Small intestine (tissue), 7 donors: ENCODE results near the gene TMEM39B. TPM values are rescaled to one million over a fixed set of nuclear protein-coding genes. Genes with fewer than 3 reads are reported as not detected.

Experiments used
- DNase-seq, 2 donors: peaks; one replicate each; pipeline versions ENCODE4 v3.0.0 to v3.0.0-alpha.2; 2013
- FAIRE-seq: peaks from 2 replicates; lab custom pipeline; 2012; peaks lifted over from hg19 to GRCh38; lab: Jason Lieb, UNC
- H3K27ac ChIP-seq, 3 donors: one replicate each; pipeline ENCODE4 v1.5.1; 2013; ENCODE audit warnings: low read length in 2 of 3, mild to moderate bottlenecking in 2 of 3, control low read depth in 1 of 3, inconsistent platforms in 1 of 3, low read depth in 1 of 3, moderate library complexity in 1 of 3
- H3K27me3 ChIP-seq, 3 donors: one replicate each; pipeline ENCODE4 v1.6.1; 2013; ENCODE audit warnings: low read length in 3 of 3, inconsistent platforms in 1 of 3; ENCODE audit not compliant: control insufficient read depth in 3 of 3, insufficient read depth in 3 of 3
- H3K36me3 ChIP-seq, 3 donors: one replicate each; pipeline ENCODE4 v1.6.1; 2013; ENCODE audit warnings: low read length in 3 of 3, inconsistent platforms in 1 of 3, low read depth in 1 of 3, mild to moderate bottlenecking in 1 of 3, moderate library complexity in 1 of 3; ENCODE audit not compliant: control insufficient read depth in 3 of 3, insufficient read depth in 2 of 3
- H3K4me1 ChIP-seq, 3 donors: one replicate each; pipeline ENCODE4 v1.6.1; 2013; ENCODE audit warnings: low read length in 2 of 3, inconsistent platforms in 1 of 3, low read depth in 1 of 3, mild to moderate bottlenecking in 1 of 3, moderate library complexity in 1 of 3; ENCODE audit not compliant: control insufficient read depth in 3 of 3, insufficient read depth in 2 of 3
- H3K4me3 ChIP-seq, 3 donors: one replicate each; pipeline ENCODE4 v1.5.1; 2013; ENCODE audit warnings: low read length in 3 of 3, control low read depth in 1 of 3, inconsistent platforms in 1 of 3, low read depth in 1 of 3, mild to moderate bottlenecking in 1 of 3, moderate library complexity in 1 of 3
- H3K9me3 ChIP-seq, 2 donors: one replicate each; pipeline ENCODE4 v1.6.1; 2013; ENCODE audit warnings: low read depth in 1 of 2, low read length in 1 of 2; ENCODE audit not compliant: control insufficient read depth in 2 of 2, insufficient read depth in 1 of 2
- WGBS, 3 donors: extraction: QIAGEN DNeasy Blood & Tissue Kit; methylation state at CpG; one replicate each; pipeline ENCODE4 v1.1.7; 2013; 5-methylcytosine and 5-hydroxymethylcytosine counted together
- polyA plus RNA-seq, 4 donors: library from polyadenylated mRNA; stranded (reverse) in 3 of 4; unstranded in 1 of 4; fragments of 200-250 nt in 3 of 4; fragments of 120-200 nt in 1 of 4; gene quantifications; one replicate each; pipeline versions ENCODE4 v1.2.1 to v1.2.3, GENCODE V29; 2013
- donor health status: healthy with polysubstance abuse.
- donor health status: control.
- donor health status: control.
- donor health status: Bipolar disorder and iron deficiency.
- donor health status: healthy.

Gene TMEM39B
- polyA plus RNA-seq, 4 donors = 4.2 to 15.6 (median 8.0) TPM

DNA sequence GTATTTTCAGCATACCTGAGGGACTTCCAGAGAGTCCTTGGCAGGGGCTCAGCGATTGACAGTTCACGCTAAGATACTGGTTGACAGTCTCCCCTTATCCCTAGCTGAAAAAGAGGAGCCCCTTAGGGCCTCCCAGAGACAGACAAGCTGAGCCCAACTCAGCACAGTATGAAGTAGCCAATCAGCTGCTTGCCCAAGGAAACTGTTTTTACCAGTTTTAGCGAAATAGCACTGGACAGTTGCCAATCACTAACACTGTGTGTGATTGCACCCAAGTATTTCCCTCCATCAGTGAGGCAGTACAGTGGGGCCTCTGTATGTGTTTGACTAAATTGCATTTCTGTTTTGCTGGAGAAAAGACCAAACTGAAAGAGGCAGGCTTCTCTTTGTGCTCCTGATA lies 32.0 kb upstream of the TMEM39B start:
- no peak for DNase-seq
- Histone ChIP-seq H3K27ac (no peak overlapping the region), H3K36me3 (peaks cover 16 to 41% (median 29%) of the 10 kb centered on the region in 3 donors), H3K4me1 (no peaks in the 10 kb centered on the region), H3K27me3 (no peaks in the 10 kb centered on the region), H3K4me3 (no peak overlapping the region), H3K9me3 (no peaks in the 10 kb centered on the region)
- WGBS, 3 donors = 79 to 99% (median 94%) methylated on average over 3 of the region's 3 CpGs
- FAIRE-seq = no peak

DNA sequence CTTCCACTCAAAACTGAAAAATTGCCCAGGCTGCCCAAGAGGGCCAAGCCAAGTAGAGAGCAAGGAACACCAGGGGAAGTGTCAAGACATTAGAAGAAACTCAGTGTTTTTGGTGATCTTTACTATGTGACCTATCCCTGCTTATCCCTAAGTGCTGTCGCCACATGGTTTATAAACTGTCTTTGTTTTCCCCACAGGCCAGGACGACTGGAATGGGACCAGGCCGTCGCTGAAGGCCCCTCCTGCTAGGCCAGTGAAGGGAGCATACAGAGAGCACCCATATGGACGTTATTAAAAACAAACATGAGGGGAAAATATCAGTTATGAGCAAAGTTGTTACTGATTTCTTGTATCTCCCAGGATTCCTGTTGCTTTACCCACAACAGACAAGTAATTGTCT lies 30.4 kb upstream of the TMEM39B start:
- H3K9me3 ChIP-seq = no peaks in the 10 kb centered on the region
- no peaks in the 10 kb centered on the region for H3K27me3 ChIP-seq
- peaks cover 14 to 47% (median 25%) of the 10 kb centered on the region in 3 donors for H3K36me3 ChIP-seq
- DNase-seq = no peak
- H3K4me1 ChIP-seq = no peaks in the 10 kb centered on the region
- no peak overlapping the region for H3K27ac ChIP-seq
- 82 to 87% (median 83%) methylated on average over 5 of the region's 5 CpGs for WGBS, 3 donors
- FAIRE-seq = no peak
- H3K4me3 ChIP-seq = no peak overlapping the region

DNA sequence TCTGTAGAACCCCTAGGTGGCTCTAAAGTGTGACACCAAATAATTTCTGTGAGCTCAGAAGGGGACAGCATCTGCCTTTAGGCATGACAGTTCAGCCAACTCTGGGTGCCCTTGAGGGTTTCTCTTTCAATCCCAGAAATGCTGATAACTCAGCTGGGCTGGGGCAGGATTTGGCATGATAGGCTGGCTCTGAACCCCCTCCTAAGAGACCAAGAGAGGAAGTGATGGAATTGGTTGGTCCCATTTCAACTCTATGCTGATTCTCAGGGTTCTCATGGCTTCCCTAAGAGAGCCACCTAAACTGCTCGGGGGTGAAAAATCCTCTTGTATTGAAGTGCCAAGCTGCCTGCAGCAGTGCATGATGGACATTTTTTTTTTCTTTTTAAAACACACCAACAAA lies 28.5 kb upstream of the TMEM39B start:
- Histone ChIP-seq H3K36me3 (peaks cover 12 to 48% (median 23%) of the 10 kb centered on the region in 3 donors), H3K27me3 (no peaks in the 10 kb centered on the region), H3K4me3 (no peak overlapping the region), H3K27ac (no peak overlapping the region), H3K9me3 (no peaks in the 10 kb centered on the region), H3K4me1 (no peaks in the 10 kb centered on the region)
- DNase-seq (no peak), FAIRE-seq (no peak)
- WGBS, 3 donors = 85 to 100% (median 92%) methylated on average over 1 of the region's 1 CpG

DNA sequence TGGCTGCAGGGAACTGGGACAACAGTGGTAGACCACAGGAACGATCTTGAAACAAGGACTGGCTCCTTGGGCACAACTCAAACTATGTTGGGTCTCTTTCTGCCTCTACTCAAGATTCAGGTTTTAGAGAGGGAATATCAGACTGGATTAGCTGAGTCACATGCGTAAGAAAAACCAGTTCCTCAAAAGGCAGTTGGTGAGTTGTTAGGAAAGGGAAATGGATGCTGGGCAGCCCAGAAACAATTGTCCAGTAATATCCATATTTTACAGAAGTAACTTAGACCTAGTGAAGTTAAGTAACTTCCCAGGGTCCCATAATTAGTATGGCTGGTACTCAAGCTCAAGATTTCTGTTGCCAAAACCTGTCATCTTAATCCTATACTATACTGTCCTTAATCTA lies 27.0 kb upstream of the TMEM39B start:
- Histone ChIP-seq H3K27me3 (no peaks in the 10 kb centered on the region), H3K27ac (no peak overlapping the region)
- no peak for FAIRE-seq

DNA sequence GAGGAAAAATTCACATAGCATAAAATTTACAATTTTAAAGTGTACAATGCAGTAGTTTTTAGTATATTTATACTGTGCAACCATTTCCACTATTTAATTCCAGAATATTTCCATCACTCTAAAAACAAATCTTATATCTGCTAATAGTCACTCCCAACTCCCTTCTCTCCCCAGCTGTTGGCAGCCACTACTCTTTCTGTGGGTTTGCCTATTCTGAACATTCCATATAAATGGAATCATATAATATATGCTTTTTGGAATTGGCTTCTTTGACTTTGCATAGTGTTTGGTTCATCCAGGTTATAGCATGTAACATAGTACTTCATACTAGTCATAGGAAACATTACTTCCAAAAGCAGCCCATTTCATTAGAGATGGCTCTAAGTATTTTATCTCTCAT lies 25.0 kb upstream of the TMEM39B start:
- no peaks in the 10 kb centered on the region for H3K4me1 ChIP-seq
- H3K27me3 ChIP-seq = no peaks in the 10 kb centered on the region
- no peak overlapping the region for H3K4me3 ChIP-seq
- no peak overlapping the region for H3K27ac ChIP-seq
- H3K36me3 ChIP-seq = peaks cover 7 to 38% (median 13%) of the 10 kb centered on the region in 3 donors
- FAIRE-seq = no peak
- no peak for DNase-seq
- H3K9me3 ChIP-seq = no peaks in the 10 kb centered on the region

More for the DNA sequence above, 27.0 kb upstream of the TMEM39B start:
- Histone ChIP-seq H3K36me3 (peaks cover 12 to 39% (median 18%) of the 10 kb centered on the region in 3 donors), H3K9me3 (no peaks in the 10 kb centered on the region), H3K4me3 (no peak overlapping the region), H3K4me1 (no peaks in the 10 kb centered on the region)
- 85 to 98% (median 85%) methylated on average over 2 of the region's 2 CpGs for WGBS, 3 donors
- DNase-seq = no peak

DNA sequence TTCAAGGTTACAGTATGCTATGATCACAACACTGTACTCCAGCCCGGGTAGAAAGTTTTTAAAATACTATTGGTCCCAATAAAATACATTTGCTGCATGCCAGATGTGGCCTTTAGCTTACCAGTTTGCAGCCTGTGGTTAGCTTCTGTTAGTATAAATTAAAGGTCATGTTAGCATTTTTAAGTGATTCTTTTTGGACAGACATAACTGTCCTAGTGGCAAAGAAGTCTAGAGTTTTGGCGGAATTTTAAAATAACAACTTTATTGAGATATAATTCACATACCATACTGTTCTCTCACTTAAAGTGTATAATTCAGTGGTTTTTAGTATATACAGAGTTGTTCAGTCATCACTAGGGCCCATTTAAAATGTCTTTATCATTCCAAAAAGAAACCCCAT lies 24.3 kb upstream of the TMEM39B start:
- H3K4me3 ChIP-seq = no peak overlapping the region
- FAIRE-seq (no peak), DNase-seq (no peak)
- H3K4me1 ChIP-seq = no peaks in the 10 kb centered on the region
- no peak overlapping the region for H3K27ac ChIP-seq
- no peaks in the 10 kb centered on the region for H3K27me3 ChIP-seq
- WGBS, 3 donors = 74 to 80% (median 77%) methylated on average over 2 of the region's 2 CpGs
- peaks cover 7 to 46% (median 18%) of the 10 kb centered on the region in 3 donors for H3K36me3 ChIP-seq
- no peaks in the 10 kb centered on the region for H3K9me3 ChIP-seq

DNA sequence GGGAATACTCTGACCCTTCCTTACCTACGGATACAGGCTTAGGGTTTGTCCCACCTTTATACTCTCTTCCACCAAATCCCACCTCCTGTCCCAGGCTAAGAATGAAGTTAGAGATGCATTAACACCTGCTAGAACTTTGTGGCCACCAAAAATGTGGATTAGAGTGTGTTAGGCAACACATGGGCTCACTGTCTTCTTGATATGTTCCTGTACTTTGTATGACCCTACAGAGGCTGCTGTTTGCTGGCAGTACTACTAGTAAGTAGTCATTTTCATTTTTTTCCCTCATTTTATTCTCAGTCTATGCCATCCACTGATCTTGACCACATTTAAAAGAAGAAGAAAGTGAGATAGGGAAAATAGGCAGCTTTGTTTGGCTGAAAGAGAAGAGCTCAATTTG lies 21.0 kb upstream of the TMEM39B start:
- Histone ChIP-seq H3K4me3 (no peak overlapping the region), H3K36me3 (peaks cover 10 to 56% (median 16%) of the 10 kb centered on the region in 3 donors), H3K9me3 (no peaks in the 10 kb centered on the region), H3K27me3 (no peaks in the 10 kb centered on the region), H3K4me1 (no peaks in the 10 kb centered on the region), H3K27ac (no peak overlapping the region)
- FAIRE-seq (no peak), DNase-seq (no peak)
- 95 to 100% (median 100%) methylated on average over 1 of the region's 1 CpG for WGBS, 3 donors

DNA sequence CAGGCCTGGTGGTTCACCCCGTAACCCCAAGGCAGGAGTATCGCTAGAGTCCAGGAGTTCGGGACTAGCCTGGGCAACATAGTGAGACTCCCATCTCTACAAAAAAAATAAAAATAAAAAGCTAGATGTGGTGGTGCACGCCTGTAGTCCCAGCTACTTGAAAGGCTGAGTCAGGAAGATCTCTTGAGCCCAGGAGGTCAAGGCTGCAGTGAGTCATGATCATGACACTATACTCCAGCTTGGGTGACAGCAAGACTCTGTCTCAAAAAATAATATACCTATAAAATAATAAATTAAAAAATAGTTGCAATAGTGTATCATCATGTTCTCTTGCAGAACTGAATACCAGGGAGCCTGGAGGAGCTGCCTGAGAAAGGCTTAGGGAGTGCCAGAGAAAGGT lies 19.9 kb upstream of the TMEM39B start:
- Histone ChIP-seq H3K4me1 (no peaks in the 10 kb centered on the region), H3K27ac (no peak overlapping the region), H3K36me3 (peaks cover 10 to 55% (median 16%) of the 10 kb centered on the region in 3 donors), H3K9me3 (no peaks in the 10 kb centered on the region), H3K27me3 (no peaks in the 10 kb centered on the region), H3K4me3 (no peak overlapping the region)
- no peak for DNase-seq
- FAIRE-seq = no peak
- 92 to 95% (median 92%) methylated on average over 4 of the region's 4 CpGs for WGBS, 3 donors

DNA sequence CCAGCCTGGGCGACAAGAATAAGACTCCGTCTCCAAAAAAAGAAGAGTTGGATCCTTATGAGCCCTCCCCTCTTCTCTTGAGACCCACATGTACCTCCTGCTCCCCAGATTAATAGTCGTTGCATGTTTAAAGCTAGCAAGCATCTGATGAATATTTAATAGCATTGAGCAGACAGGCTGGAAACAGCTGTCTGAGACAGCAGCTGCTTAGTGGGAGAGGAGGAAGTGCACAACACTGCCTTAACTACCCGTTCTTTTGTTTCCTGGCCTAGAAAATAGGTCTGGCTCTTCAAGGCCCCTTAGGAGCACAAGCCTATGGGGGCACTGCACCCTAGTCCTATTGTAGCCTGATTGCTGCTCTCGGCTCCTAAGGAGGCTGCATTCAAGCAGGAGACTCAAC lies 17.3 kb upstream of the TMEM39B start:
- FAIRE-seq = no peak
- H3K4me1 ChIP-seq = no peaks in the 10 kb centered on the region
- H3K36me3 ChIP-seq = peaks cover 13 to 70% (median 23%) of the 10 kb centered on the region in 3 donors
- no peak overlapping the region for H3K4me3 ChIP-seq
- H3K27me3 ChIP-seq = no peaks in the 10 kb centered on the region
- no peaks in the 10 kb centered on the region for H3K9me3 ChIP-seq
- no peak for DNase-seq
- WGBS, 3 donors = 69 to 91% (median 89%) methylated on average over 5 of the region's 5 CpGs
- H3K27ac ChIP-seq = no peak overlapping the region
